ENCODE data around the gene MYO7A.

- TF ChIP-seq CTCF (IDR thresholded peaks at IDR 0.05) (no peak), POLR2A (IDR thresholded peaks at IDR 0.05) (no peak)
Observed at GRCh38 chr11:77200351-77201268, 72.6 kb downstream of the MYO7A start.

Measured in body of pancreas (tissue), 4 donors.